GM23338 (cell line): ENCODE data around the gene ABHD10. TPM values are rescaled to one million over a fixed set of nuclear protein-coding genes. Genes with fewer than 3 reads are reported as not detected.
A peak's percentile ranks its signal among the peaks of the same experiment; 100 is the strongest.

Experiments
- ATAC-seq: fragments of 200-7000 bp; cut with Tn5 transposase; 3 replicates; pipeline ENCODE4 v1.9.1; 2020
- DNase-seq: peaks from one replicate; pipeline ENCODE4 v3.0.0-alpha.2; 2015; ENCODE audit warnings: low spot score
- H2AFZ ChIP-seq: fragments of 200-600 bp; sonication (generic); 2 replicates; pipeline ENCODE4 v1.8.0; 2016; ENCODE audit warnings: antibody characterized with exemption, mild to moderate bottlenecking, moderate library complexity
- H3F3A ChIP-seq: fragments of 200-600 bp; sonication (generic); replicated peaks from 2 replicates; pipeline ENCODE4 v1.8.0; 2017; ENCODE audit warnings: antibody characterized with exemption, mixed run types, low read depth
- H3K27ac ChIP-seq: fragments of 200-600 bp; sonication (generic); 2 replicates; pipeline ENCODE4 v1.6.1; 2016; ENCODE audit warnings: low read depth
- H3K27me3 ChIP-seq: fragments of 200-600 bp; sonication (generic); 2 replicates; pipeline ENCODE4 v1.8.0; 2016; ENCODE audit warnings: mild to moderate bottlenecking, mixed run types, moderate library complexity; ENCODE audit not compliant: insufficient read depth
- H3K36me3 ChIP-seq: fragments of 200-600 bp; sonication (generic); 2 replicates; pipeline ENCODE4 v1.8.0; 2016; ENCODE audit warnings: mild to moderate bottlenecking; ENCODE audit not compliant: insufficient read depth
- H3K4me1 ChIP-seq: fragments of 200-600 bp; sonication (generic); 2 replicates; pipeline ENCODE4 v1.8.0; 2016; ENCODE audit warnings: mild to moderate bottlenecking, moderate library complexity; ENCODE audit not compliant: insufficient read depth
- H3K4me2 ChIP-seq: fragments of 200-600 bp; sonication (generic); 2 replicates; pipeline ENCODE4 v1.7.1; 2017; ENCODE audit warnings: mixed run types
- H3K4me3 ChIP-seq: fragments of 200-600 bp; sonication (generic); 2 replicates; pipeline ENCODE4 v1.6.1; 2016; ENCODE audit warnings: mixed run types
- H3K79me2 ChIP-seq: fragments of 200-600 bp; sonication (generic); replicated peaks from 2 replicates; pipeline ENCODE4 v1.8.0; 2017; ENCODE audit warnings: mild to moderate bottlenecking; ENCODE audit not compliant: insufficient read depth
- H3K9me2 ChIP-seq: fragments of 200-600 bp; sonication (generic); 2 replicates; pipeline ENCODE4 v1.8.0; 2017; ENCODE audit not compliant: insufficient read depth
- H4K20me1 ChIP-seq: fragments of 200-600 bp; sonication (generic); replicated peaks from 2 replicates; pipeline ENCODE4 v1.8.0; 2017; ENCODE audit warnings: mild to moderate bottlenecking; ENCODE audit not compliant: insufficient read depth
- H3K27ac Mint-ChIP-seq: 2 replicates; pipeline ENCODE4 v1.8.0; 2020; ENCODE audit warnings: inconsistent platforms, mild to moderate bottlenecking, moderate library complexity, mixed read lengths
- H3K27me3 Mint-ChIP-seq: 3 replicates; pipeline ENCODE4 v1.8.0; 2022; ENCODE audit warnings: low read depth, mild to moderate bottlenecking, moderate library complexity, mixed read lengths, inconsistent platforms; ENCODE audit not compliant: insufficient read depth, poor library complexity
- H3K36me3 Mint-ChIP-seq: 3 replicates; pipeline ENCODE4 v1.8.0; 2021; ENCODE audit warnings: low read depth, mild to moderate bottlenecking, inconsistent platforms, moderate library complexity, mixed read lengths
- H3K4me1 Mint-ChIP-seq: 3 replicates; pipeline ENCODE4 v1.8.0; 2020; ENCODE audit warnings: mild to moderate bottlenecking, inconsistent platforms, mixed read lengths
- H3K4me3 Mint-ChIP-seq: 3 replicates; pipeline ENCODE4 v1.8.0; 2021; ENCODE audit warnings: moderate library complexity, mild to moderate bottlenecking, inconsistent platforms, mixed read lengths
- H3K9me3 Mint-ChIP-seq: 3 replicates; pipeline ENCODE4 v1.8.0; 2020; ENCODE audit warnings: moderate library complexity, mild to moderate bottlenecking, inconsistent platforms, mixed read lengths
- CTCF ChIP-seq, 2 experiments: fragments of 200-600 bp in 1 of 2; sonication (generic) in 1 of 2; conservative IDR thresholded peaks; 2 replicates each; pipeline versions ENCODE4 v1.5.1 to v1.6.1; 2016 to 2017; ENCODE audit warnings: antibody characterized with exemption in 2 of 2, low read depth in 2 of 2, mild to moderate bottlenecking in 2 of 2, moderate library complexity in 1 of 2
- ETS1 ChIP-seq: IDR thresholded peaks from 2 replicates; pipeline ENCODE4 v1.6.1; 2016; ENCODE audit warnings: antibody characterized with exemption
- EZH2 ChIP-seq: fragments of 200-600 bp; sonication (generic); IDR thresholded peaks from one replicate; pipeline ENCODE4 v1.8.0; 2017; ENCODE audit warnings: antibody characterized with exemption, mild to moderate bottlenecking, low read depth; ENCODE audit not compliant: unreplicated experiment
- EZH2phosphoT487 ChIP-seq: fragments of 200-600 bp; sonication (generic); IDR thresholded peaks from one replicate; pipeline ENCODE4 v1.8.1; 2018; ENCODE audit warnings: antibody characterized with exemption; ENCODE audit not compliant: unreplicated experiment
- JUNB ChIP-seq: IDR thresholded peaks from one replicate; pipeline ENCODE4 v1.6.1; 2016; ENCODE audit warnings: antibody characterized with exemption; ENCODE audit not compliant: unreplicated experiment
- NANOG ChIP-seq: IDR thresholded peaks from 2 replicates; pipeline ENCODE4 v1.6.1; 2016; ENCODE audit warnings: antibody characterized with exemption, borderline replicate concordance
- POLR2AphosphoS5 ChIP-seq: IDR thresholded peaks from 2 replicates; pipeline ENCODE4 v1.6.1; 2016; ENCODE audit warnings: antibody characterized with exemption, low read depth
- STAT1 ChIP-seq: IDR thresholded peaks from one replicate; pipeline ENCODE4 v1.6.1; 2016; ENCODE audit warnings: antibody characterized with exemption; ENCODE audit not compliant: unreplicated experiment
- ZNF331 ChIP-seq: fragments of 250-450 bp; sonication (Bioruptor Pico); IDR thresholded peaks from 2 replicates; pipeline ENCODE4 v1.5.0; 2020; ENCODE audit warnings: low read depth, mild to moderate bottlenecking, moderate library complexity
- polyA plus RNA-seq: library from polyadenylated mRNA; unstranded; fragments of >200 nt; fragmentation: Nextera tagmentation; extraction: Ambion mirVana; gene quantifications from 2 replicates; pipeline ENCODE4 v1.2.1, GENCODE V29; 2016
- total RNA-seq: library from RNA; depleted of rRNA; stranded (reverse); fragments of >200 nt; shearing (Covaris generic); gene quantifications from 2 replicates; pipeline ENCODE4 v1.2.3, GENCODE V29; 2014

Gene ABHD10
- total and polyA plus RNA-seq, 2 experiments from 2014 or later, result 16.9 to 28.0 TPM

- H4K20me1 ChIP-seq, result no peaks in the 10 kb centered on the region
- DNase-seq, result peak; percentile 74
These were observed 10.3 kb downstream of the ABHD10 start for GRCh38 chr3:111989061-111989678.

GRCh38 chr3:111993038-111993437 lies 14.2 kb downstream of the ABHD10 start:
- H3K4me1 ChIP-seq, result peaks cover 7% of the 10 kb centered on the region
- H3K9me3 Mint-ChIP-seq, result no peaks in the 10 kb centered on the region
- no peaks in the 10 kb centered on the region for H3K27me3 Mint-ChIP-seq
- H3K9me2 ChIP-seq, result no peaks in the 10 kb centered on the region
- ATAC-seq (no peak), DNase-seq (no peak)
- H4K20me1 ChIP-seq, result no peaks in the 10 kb centered on the region
- peaks cover 9% of the 10 kb centered on the region; the same call in 1 of the 2 replicates for H3K27me3 ChIP-seq
- H3K36me3 Mint-ChIP-seq, result peaks cover 5% of the 10 kb centered on the region; the same call in 2 of the 3 replicates
- no peak overlapping the region for H3K4me3 ChIP-seq
- H3K27ac Mint-ChIP-seq, result no peak overlapping the region
- H3K4me3 Mint-ChIP-seq, result no peak overlapping the region
- H2AFZ ChIP-seq, result no peak overlapping the region
- H3K4me2 ChIP-seq, result no peak overlapping the region
- TF ChIP-seq ETS1, result no peak
- no peak for TF ChIP-seq CTCF (conservative IDR thresholded peaks at IDR 0.05; ENCODE audit: low read depth in 2 of 2)
- no peak for TF ChIP-seq STAT1
- no peak for TF ChIP-seq EZH2phosphoT487
- TF ChIP-seq NANOG, result no peak
- no peak for TF ChIP-seq EZH2
- TF ChIP-seq JUNB, result no peak
- TF ChIP-seq POLR2AphosphoS5, result no peak
- TF ChIP-seq ZNF331, result no peak
- no peaks in the 10 kb centered on the region for H3K36me3 ChIP-seq
- H3K27ac ChIP-seq, result no peak overlapping the region
- no peaks in the 10 kb centered on the region for H3F3A ChIP-seq
- H3K79me2 ChIP-seq, result no peaks in the 10 kb centered on the region
- H3K4me1 Mint-ChIP-seq, result peaks cover 8% of the 10 kb centered on the region; the same call in 2 of the 3 replicates

More at GRCh38 chr3:111989061-111989678, 10.3 kb downstream of the ABHD10 start:
- no peaks in the 10 kb centered on the region for H3K36me3 ChIP-seq
- no peak overlapping the region for H3K4me3 ChIP-seq
- no peak overlapping the region for H2AFZ ChIP-seq
- H3F3A ChIP-seq, result no peaks in the 10 kb centered on the region
- no peaks in the 10 kb centered on the region for H3K9me2 ChIP-seq
- Mint-ChIP-seq H3K27ac (no peak overlapping the region), H3K36me3 (peaks cover 27% of the 10 kb centered on the region), H3K9me3 (no peaks in the 10 kb centered on the region), H3K4me3 (no peak overlapping the region), H3K27me3 (no peaks in the 10 kb centered on the region), H3K4me1 (peaks cover 5% of the 10 kb centered on the region; the same call in 2 of the 3 replicates)
- H3K4me1 ChIP-seq, result peaks cover 7% of the 10 kb centered on the region
- H3K27ac ChIP-seq, result no peak overlapping the region
- no peaks in the 10 kb centered on the region for H3K27me3 ChIP-seq
- TF ChIP-seq NANOG, result no peak
- TF ChIP-seq CTCF (conservative IDR thresholded peaks at IDR 0.05; ENCODE audit: low read depth in 2 of 2), result peak; percentile 79 to 86
- H3K79me2 ChIP-seq, result no peaks in the 10 kb centered on the region
- no peak overlapping the region for H3K4me2 ChIP-seq
- ATAC-seq, result peak; percentile 69
